ENCODE results near the gene CBL. TPM values are rescaled to one million over a fixed set of nuclear protein-coding genes. Genes with fewer than 3 reads are reported as not detected.

The CBL gene
- total RNA-seq, 4 donors from 2014 or later: 18.1 to 27.4 (median 22.2) TPM

DNA sequence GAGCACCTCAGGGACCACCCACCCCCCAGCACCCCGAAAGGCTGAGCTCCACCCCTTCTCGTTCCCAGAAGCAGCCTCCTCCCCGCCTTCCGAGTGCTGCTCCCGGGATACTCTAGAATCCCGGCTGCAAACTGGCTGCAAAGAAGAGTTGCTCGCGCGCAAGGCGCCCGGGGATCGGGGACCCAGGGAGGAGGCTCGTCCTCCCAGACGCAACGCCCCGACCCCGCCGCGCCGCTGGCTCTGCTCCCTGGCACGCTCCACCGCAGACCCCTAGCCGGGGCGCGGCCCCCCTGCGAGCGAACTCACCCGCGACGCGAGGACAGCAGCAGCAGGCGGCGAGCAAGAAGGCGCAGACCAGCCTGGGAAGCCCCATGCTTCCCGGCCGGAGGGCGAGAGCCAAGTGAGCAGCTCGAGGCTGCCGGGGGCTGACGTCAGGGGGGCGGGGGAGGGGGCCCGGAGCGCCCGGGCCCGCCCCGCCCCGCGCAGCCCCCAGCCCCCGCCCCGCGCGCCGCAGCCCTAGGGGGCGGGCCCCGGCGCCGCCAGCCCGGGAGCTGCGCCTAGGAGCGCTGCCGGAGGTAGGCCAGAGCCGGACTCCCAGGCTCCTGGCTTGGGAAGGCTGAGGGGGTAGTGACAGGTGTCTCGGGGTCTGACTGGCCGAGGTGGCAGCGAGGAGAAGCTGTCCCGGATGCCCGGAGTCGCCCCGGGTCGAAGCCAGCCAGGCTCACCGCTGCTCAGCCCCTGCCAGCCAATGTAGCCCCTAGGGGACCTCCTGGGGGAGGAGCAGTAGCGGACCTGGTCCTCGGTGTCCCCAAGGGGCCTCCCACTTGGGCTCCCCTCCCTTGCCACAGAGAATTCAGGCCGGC is 110.8 kb downstream of the CBL start, which contains the start of gene MCAM:
Gene MCAM (minus strand): TSS at position 402 of the 863 bp plus-strand sequence. CDS start 29 bp downstream, at position 373.
- TF ChIP-seq, protein P1, sequence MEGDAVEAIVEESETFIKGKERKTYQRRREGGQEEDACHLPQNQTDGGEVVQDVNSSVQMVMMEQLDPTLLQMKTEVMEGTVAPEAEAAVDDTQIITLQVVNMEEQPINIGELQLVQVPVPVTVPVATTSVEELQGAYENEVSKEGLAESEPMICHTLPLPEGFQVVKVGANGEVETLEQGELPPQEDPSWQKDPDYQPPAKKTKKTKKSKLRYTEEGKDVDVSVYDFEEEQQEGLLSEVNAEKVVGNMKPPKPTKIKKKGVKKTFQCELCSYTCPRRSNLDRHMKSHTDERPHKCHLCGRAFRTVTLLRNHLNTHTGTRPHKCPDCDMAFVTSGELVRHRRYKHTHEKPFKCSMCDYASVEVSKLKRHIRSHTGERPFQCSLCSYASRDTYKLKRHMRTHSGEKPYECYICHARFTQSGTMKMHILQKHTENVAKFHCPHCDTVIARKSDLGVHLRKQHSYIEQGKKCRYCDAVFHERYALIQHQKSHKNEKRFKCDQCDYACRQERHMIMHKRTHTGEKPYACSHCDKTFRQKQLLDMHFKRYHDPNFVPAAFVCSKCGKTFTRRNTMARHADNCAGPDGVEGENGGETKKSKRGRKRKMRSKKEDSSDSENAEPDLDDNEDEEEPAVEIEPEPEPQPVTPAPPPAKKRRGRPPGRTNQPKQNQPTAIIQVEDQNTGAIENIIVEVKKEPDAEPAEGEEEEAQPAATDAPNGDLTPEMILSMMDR (IDR thresholded peaks at IDR 0.05; ENCODE audit: low read depth): no peak

DNA sequence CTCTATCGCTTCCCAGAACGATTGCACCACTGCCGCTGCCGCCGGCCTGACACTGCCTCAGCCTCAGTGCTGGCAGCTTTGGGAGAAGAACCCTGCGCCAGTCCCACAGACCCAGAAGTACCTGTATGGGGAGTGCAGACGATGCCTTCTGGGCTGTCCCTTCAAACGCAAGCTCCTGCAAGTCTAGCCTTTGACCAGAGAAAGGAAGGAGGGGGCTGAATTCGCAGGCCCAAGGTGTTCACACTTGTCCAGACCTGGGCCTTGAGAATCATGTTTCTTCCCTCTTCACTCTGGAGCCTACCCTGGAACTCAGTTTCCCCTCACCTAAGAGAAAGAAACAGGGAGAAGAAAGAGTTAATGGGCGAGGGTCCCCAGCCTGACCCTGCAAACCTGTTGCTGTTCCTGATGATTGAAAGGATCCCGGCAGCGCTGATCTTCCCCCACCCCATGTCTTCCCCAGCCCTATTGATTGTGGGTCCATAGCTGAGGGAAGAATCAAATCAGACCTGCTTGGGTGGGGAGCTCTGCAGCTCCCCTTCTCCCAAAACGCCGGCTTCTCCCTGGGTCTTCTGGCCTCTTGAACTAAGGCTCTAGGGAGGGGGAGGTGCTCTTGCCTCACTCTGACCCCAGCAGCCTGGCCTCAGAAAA is 111.6 kb downstream of the CBL start:
- TF ChIP-seq, protein P1 (IDR thresholded peaks at IDR 0.05; ENCODE audit: low read depth): no peak

DNA sequence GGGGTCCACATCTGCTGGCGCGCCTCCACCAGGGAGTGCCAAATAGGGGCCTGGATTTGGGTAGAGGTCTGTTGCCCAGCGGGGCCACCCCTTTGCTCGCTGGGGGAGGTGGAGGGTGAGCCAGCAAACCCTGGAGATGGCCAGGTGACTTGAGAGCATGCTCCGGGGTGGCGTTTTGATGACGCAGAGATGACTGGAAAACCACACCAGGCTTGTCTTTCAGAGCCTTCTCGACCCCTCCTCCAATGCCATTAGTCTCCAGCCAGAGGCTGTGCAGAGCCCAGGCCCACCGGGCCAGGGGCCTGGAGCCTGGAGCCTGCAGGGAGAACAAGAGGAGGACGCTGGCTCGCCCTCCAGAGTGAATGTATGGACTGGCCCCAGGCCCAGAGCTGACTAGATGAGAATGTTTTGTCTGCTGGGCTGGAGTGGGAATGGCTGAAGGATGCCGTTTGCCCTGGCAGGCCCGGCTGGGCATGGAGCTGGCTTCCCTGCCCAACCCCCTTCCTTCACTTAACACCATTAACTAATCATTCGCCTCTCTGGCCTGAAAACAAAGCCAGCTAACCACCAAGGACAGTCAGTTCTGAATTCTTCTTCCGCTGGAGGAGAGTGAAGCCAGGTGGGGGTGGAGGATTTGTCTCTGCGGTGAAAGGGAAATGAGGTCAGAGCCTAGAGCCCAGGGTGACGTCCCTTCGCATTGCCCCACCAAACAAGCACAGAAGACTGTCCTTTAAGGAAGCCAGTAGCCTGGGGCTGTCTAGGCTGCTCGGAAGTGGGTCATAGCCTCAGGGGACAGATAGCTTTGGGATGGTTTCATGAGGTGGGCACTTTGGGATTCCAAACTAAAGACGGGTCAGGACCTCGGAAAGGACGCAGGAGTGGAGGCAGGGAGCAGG is 112.3 kb downstream of the CBL start:
- TF ChIP-seq, protein P1 (IDR thresholded peaks at IDR 0.05; ENCODE audit: low read depth): no peak

DNA sequence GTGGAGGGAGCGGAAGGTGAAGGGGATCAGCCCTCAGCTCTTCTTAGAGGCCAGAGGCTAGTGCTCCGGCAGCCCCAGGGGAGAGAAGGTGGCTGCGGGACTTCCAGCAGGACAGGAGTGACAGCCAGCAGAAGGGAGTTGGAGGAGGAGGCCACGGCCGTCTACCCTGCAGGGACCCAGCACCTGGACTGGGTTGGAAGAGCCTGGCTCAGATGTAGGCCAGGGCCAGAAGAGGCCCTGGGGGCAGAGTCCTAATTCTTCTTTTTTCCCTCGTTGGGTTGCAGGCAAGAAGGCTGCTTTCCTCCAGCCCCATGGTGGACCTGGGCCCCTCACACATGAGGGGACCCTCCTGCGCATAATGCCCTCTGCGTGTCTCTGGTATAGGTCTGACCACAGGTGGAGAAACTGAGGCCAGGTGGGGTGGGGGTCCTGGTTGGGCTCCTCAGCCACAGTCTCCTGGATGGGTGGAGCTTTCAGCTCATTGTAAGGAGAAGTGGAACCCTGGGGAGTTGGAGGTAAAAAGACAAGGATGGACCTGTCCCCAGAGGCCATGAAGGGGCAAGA is 113.1 kb downstream of the CBL start:
- TF ChIP-seq, protein P1 (IDR thresholded peaks at IDR 0.05; ENCODE audit: low read depth): no peak

DNA sequence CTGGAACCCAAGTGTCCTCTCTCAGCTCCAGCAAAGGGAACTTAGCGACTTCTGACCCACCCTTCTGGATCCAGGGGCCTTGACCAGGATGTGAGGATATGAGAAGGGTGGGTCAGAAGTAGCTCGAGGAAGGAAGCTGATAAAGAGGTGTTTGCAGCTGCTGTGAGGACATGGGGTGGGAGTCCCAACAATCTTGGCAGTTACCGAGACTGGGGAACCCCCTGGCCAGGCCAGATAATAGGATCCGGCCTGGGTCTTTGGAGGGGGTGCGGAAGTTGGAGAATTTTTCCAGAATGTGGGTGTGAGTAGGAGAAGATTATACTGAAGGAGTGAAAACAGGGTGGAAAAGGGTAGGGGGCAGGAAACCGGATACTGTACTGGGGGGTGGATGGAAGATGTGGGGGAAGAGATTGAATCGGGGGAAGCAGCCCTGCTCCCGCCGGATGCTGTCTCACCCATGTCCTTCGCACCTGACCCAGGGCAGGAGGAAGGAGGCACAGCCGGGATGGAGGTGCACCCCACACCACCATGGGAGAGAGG is 113.6 kb downstream of the CBL start:
- TF ChIP-seq, protein P1 (IDR thresholded peaks at IDR 0.05; ENCODE audit: low read depth): no peak

DNA sequence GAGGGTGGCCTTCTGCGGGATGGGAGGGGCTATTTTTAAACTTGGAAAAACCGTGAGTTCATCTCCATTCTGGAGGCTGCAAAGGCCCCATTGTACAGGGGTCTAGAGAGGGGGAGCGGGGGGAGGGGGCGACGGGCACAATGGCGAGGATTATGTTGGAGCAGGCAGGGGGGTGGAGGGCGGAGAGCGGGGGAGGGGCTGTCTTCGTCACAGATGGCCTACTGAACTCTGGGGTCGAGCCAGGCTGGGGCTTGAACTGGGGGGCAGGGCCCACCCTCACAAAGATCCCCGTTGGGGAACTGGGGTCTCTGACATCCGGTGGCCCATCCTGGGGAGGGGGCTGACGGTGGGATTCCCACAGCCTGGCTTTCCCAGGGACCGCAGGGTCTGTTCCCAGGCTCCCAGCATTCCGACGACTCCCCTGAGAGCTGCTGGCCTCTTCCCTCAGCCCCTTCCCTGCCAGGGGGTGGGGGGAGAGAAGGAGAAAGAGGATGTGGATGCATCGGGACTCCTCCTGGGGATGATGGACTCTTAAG is 114.2 kb downstream of the CBL start:
- TF ChIP-seq, protein P1 (IDR thresholded peaks at IDR 0.05; ENCODE audit: low read depth): no peak
